ENCODE measurements around the gene PTRHD1. TPM values are rescaled to one million over a fixed set of nuclear protein-coding genes. Genes with fewer than 3 reads are reported as not detected.

PTRHD1 gene
- total RNA-seq, 3 donors from 2014 or later (not counting 1 experiment from before 2014, with no cell fraction given) = 12.7 to 22.9 (median 15.9) TPM

- H3K4me3 Mint-ChIP-seq = no peak overlapping the region
- Histone ChIP-seq H3K4me1 (ENCODE audit: control insufficient read depth, insufficient read depth, low read length) (peaks cover 4% of the 10 kb centered on the region), H3K36me3 (ENCODE audit: control insufficient read depth, insufficient read depth, low read length) (no peaks in the 10 kb centered on the region), H3K9me3 (ENCODE audit: control insufficient read depth, insufficient read depth, low read length) (no peaks in the 10 kb centered on the region), H3K27ac (ENCODE audit: low read length) (no peak overlapping the region), H3K4me3 (ENCODE audit: low read length) (no peak overlapping the region), H3K27me3 (ENCODE audit: control insufficient read depth, insufficient read depth, low read length) (no peaks in the 10 kb centered on the region)
- ATAC-seq (no peak), DNase-seq (no peak)
- no peaks in the 10 kb centered on the region for H3K9me3 Mint-ChIP-seq
- H3K27me3 Mint-ChIP-seq (ENCODE audit: low read depth in 2 of 2) = no peaks in the 10 kb centered on the region
- 98% methylated on average over 3 of the region's 3 CpGs for WGBS (ENCODE audit: insufficient coverage)
- TF ChIP-seq CTCF (IDR thresholded peaks at IDR 0.05) = no peak
- intact Hi-C loops (cut with micrococcal nuclease) = no loop called here
- peaks cover 18 to 23% of the 10 kb centered on the region in 2 donors for H3K4me1 Mint-ChIP-seq
- H3K27ac Mint-ChIP-seq = no peak overlapping the region
- H3K36me3 Mint-ChIP-seq = peaks cover 8% of the 10 kb centered on the region
Observed at GRCh38 chr2:24788816-24789215, 4.4 kb downstream of the PTRHD1 start.

GRCh38 chr2:24787532-24787931, 5.7 kb downstream of the PTRHD1 start:
- H3K9me3 Mint-ChIP-seq = no peaks in the 10 kb centered on the region
- H3K27ac Mint-ChIP-seq = no peak overlapping the region

GRCh38 chr2:24785671-24786321, 7.4 kb downstream of the PTRHD1 start:
- TF ChIP-seq CTCF (IDR thresholded peaks at IDR 0.05) = no peak
- 50% methylated on average over 6 of the region's 6 CpGs for WGBS (ENCODE audit: insufficient coverage)
- no peaks in the 10 kb centered on the region for H3K4me1 ChIP-seq (ENCODE audit: control insufficient read depth, insufficient read depth, low read length)
- Mint-ChIP-seq H3K36me3 (peaks cover 8% of the 10 kb centered on the region), H3K27ac (no peak overlapping the region), H3K4me1 (peaks cover 0 to 7% of the 10 kb centered on the region in 2 donors), H3K27me3 (ENCODE audit: low read depth in 2 of 2) (no peaks in the 10 kb centered on the region), H3K4me3 (no peak overlapping the region), H3K9me3 (no peaks in the 10 kb centered on the region)
- ATAC-seq = peak in 1 of 3 donors; percentile 28
- no peak overlapping the region for H3K4me3 ChIP-seq (ENCODE audit: low read length)
- H3K27ac ChIP-seq (ENCODE audit: low read length) = peak overlapping the region; percentile 30
- DNase-seq = no peak
- no peaks in the 10 kb centered on the region for H3K36me3 ChIP-seq (ENCODE audit: control insufficient read depth, insufficient read depth, low read length)
- no peaks in the 10 kb centered on the region for H3K27me3 ChIP-seq (ENCODE audit: control insufficient read depth, insufficient read depth, low read length)
- H3K9me3 ChIP-seq (ENCODE audit: control insufficient read depth, insufficient read depth, low read length) = no peaks in the 10 kb centered on the region
- intact Hi-C loops (cut with micrococcal nuclease) = no loop called here

More at GRCh38 chr2:24787532-24787931, 5.7 kb downstream of the PTRHD1 start:
- Histone ChIP-seq H3K27me3 (ENCODE audit: control insufficient read depth, insufficient read depth, low read length) (no peaks in the 10 kb centered on the region), H3K4me3 (ENCODE audit: low read length) (no peak overlapping the region), H3K9me3 (ENCODE audit: control insufficient read depth, insufficient read depth, low read length) (no peaks in the 10 kb centered on the region), H3K27ac (ENCODE audit: low read length) (no peak overlapping the region), H3K36me3 (ENCODE audit: control insufficient read depth, insufficient read depth, low read length) (no peaks in the 10 kb centered on the region), H3K4me1 (ENCODE audit: control insufficient read depth, insufficient read depth, low read length) (no peaks in the 10 kb centered on the region)
- intact Hi-C loops (cut with micrococcal nuclease) = no loop called here
- Mint-ChIP-seq H3K4me1 (peaks cover 8 to 12% of the 10 kb centered on the region in 2 donors), H3K4me3 (no peak overlapping the region), H3K27me3 (ENCODE audit: low read depth in 2 of 2) (no peaks in the 10 kb centered on the region), H3K36me3 (peaks cover 8% of the 10 kb centered on the region)
- DNase-seq (no peak), ATAC-seq (no peak)
- no peak for TF ChIP-seq CTCF (IDR thresholded peaks at IDR 0.05)
- 86% methylated on average over 2 of the region's 2 CpGs for WGBS (ENCODE audit: insufficient coverage)

GRCh38 chr2:24783641-24784040, 9.6 kb downstream of the PTRHD1 start:
- 92% methylated on average over 3 of the region's 3 CpGs for WGBS (ENCODE audit: insufficient coverage)
- H3K27ac Mint-ChIP-seq = no peak overlapping the region

More at GRCh38 chr2:24783641-24784040, 9.6 kb downstream of the PTRHD1 start:
- Mint-ChIP-seq H3K4me1 (peaks cover 0 to 7% of the 10 kb centered on the region in 2 donors), H3K27me3 (ENCODE audit: low read depth in 2 of 2) (no peaks in the 10 kb centered on the region), H3K4me3 (no peak overlapping the region), H3K36me3 (peaks cover 3% of the 10 kb centered on the region), H3K9me3 (no peaks in the 10 kb centered on the region)
- no peak overlapping the region for H3K27ac ChIP-seq (ENCODE audit: low read length)
- intact Hi-C loops (cut with micrococcal nuclease) = no loop called here
- no peak for TF ChIP-seq CTCF (IDR thresholded peaks at IDR 0.05)
- no peak for DNase-seq
- H3K9me3 ChIP-seq (ENCODE audit: control insufficient read depth, insufficient read depth, low read length) = no peaks in the 10 kb centered on the region
- H3K36me3 ChIP-seq (ENCODE audit: control insufficient read depth, insufficient read depth, low read length) = no peaks in the 10 kb centered on the region
- H3K27me3 ChIP-seq (ENCODE audit: control insufficient read depth, insufficient read depth, low read length) = no peaks in the 10 kb centered on the region
- no peaks in the 10 kb centered on the region for H3K4me1 ChIP-seq (ENCODE audit: control insufficient read depth, insufficient read depth, low read length)
- ATAC-seq = no peak
- H3K4me3 ChIP-seq (ENCODE audit: low read length) = no peak overlapping the region
